Effector CD8-positive, alpha-beta T cell (primary cell): ENCODE results near the gene RAC3.

Source experiments
- DNase-seq: peaks from one replicate; lab custom pipeline; 2025; lab: John Stamatoyannopoulos, UW

The RAC3 gene

DNA sequence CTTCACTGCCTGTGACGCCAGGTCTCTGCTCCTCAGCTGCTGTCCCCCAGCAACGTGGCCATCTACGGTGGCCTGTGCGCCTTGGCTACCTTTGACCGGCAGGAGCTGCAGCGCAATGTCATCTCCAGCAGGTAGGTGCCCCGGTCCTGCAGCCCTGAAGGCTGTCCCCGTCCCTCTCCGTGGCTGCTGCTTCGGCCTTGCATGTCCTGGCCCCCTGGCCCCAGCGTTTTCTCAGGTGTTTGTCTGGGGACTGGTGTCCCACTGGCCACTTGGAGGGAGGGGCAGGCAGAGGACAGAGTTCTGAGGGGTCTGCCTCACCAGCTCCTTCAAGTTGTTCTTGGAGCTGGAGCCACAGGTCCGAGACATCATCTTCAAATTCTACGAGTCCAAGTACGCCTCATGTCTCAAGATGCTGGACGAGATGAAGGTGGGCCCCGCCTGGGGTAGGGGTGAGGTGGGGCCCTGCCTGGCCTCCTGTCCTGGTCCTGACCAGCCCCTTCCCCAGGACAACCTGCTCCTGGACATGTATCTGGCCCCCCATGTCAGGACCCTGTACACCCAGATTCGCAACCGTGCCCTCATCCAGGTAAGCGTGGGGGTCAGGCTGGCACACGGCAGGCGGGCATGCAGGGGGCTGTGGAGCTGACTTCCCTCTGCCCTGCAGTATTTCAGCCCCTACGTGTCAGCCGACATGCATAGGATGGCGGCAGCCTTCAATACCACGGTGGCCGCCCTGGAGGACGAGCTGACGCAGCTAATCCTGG, 24.7 kb downstream of the RAC3 start:
- DNase-seq: no peak

DNA sequence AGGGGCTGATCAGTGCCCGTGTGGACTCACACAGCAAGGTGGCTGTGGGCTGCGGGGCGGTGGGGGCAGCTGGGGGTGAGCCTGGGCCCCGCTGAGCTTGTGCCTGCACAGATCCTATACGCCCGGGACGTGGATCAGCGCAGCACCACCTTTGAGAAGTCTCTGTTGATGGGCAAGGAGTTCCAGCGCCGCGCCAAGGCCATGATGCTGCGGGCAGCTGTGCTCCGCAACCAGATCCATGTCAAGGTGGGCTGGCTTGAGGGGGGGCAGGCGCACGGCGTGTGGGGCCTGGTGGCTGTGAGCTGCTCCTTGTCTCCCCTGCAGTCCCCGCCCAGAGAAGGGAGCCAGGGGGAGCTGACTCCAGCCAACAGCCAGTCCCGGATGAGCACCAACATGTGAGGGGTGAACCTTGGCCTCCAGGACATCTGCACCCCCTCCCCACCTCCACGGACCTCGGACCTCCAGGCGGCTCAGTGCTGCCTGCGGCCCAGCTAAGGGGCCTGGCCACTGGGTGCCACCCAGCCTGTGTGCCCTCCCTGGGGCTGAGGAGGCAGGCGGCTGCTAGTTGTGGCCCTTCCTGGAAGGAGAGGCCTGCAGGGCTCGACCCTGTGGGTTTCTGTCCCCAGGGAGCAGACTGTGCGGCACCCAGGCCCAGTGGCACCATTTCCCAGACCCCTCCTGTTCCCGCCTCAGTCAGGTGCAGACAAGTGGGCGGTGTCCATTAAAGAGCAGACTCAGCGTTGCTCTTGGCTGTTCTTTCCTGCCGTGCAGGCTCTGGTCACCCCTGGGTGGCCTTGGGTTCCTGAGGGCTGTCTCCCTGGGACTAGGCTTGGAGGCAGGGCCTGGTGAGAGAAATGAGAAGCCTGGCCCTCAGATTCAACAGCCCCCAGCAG, 25.5 kb downstream of the RAC3 start:
- no peak for DNase-seq

DNA sequence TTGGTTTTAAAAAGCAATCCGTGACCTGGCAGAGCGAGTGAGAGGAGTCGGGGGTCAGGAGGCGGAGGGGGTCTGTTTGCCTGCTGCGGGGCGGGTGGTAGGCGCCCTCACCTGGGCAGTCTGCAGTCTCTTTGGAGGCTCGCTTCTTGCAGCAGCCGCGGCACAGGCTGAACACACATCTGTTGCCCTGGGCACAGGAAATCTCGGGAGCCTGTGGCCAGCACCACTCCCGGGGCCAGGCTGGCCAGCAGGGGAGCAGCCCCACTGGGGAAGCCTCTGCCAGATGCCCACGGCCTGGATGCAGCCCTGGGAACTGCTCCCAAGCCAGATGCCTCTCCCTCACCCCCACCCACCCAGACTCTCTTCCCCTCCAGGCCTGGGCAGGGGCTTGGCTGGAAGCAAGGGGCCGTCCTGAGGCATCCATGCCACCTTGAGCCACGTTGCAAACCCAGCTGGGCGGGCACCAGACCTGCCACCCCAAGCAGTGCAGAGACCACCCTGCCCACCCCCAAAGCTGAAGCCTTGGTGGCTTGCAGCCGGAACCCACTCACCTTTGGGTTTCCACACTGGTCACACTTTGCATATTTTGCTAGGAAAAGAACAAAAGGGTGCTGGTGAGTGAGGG, 26.9 kb downstream of the RAC3 start:
- DNase-seq: no peak

DNA sequence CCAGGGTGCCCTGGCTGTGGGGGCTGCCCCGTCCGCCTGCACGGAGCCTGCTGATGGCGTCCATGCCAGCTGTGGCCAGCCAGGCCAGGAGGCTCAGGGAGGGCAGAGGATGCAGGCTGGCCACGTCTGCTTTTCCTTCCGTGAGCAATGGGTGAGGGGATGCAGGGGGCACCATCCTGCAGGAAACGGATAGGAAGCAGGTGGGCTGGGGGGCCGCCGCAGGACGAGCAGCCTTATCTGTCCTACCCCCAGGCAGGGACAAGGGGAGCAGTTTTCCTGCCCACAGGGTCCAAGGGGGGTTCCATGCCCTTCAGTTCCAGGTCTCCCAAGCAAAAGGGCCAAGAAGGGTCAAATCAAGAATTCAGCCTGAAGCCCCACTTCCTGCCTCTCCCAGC, 27.4 kb downstream of the RAC3 start:
- DNase-seq: no peak

DNA sequence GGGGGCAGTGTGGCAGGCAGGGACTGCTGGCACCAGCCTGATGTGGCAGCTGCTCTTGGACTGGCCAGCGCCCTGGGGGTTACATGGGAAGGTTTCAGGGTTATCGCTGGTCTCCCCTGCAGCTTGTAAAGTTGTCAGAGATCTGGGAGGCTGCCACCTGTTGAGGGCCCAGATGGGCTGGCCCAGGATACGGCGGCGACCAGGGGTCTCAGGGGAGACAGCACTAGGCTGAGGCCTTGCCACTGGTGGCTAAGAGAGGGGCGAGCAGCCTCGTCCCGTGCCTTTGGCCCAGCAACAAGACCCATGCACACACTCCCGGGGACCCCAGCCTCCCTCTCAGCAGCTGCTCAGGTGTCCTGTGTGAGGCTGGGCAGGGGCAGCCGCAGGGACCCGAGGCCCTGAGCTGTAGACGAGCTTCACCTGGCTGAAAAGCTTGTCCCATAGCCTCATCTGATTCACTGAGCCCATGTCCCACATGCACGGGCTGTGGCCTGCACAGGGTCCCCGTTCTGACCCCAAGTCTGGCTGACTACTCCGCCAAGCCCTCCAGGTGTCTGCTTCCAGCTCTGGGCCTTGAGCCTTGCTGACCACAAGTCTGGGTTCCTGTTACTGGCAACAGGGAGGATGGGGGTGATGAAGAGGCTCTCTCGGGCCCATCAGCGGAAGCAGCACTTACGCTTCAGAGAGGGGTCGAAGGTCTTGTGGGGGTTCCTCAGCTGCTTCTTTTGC, 28.0 kb downstream of the RAC3 start:
- DNase-seq: no peak

DNA sequence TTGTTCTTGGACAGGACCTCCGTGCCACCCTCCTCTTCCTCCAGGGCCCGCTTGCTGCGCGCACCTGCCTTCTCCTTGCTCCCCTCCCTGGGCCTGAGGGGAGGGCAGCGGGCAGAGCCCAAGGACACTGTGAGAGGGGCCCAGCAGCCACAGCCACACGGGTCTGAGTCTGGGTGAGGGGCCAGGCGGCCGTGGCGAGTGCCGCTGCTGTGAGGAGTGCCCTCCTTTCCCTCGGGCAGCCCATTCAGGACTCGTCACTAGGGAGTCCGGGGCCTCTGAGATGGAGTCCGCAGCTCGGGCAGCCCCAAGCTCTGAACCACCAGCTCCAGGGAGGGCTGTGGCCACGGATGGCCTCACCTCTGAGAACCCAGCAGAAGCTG, 28.5 kb downstream of the RAC3 start:
- DNase-seq: no peak

DNA sequence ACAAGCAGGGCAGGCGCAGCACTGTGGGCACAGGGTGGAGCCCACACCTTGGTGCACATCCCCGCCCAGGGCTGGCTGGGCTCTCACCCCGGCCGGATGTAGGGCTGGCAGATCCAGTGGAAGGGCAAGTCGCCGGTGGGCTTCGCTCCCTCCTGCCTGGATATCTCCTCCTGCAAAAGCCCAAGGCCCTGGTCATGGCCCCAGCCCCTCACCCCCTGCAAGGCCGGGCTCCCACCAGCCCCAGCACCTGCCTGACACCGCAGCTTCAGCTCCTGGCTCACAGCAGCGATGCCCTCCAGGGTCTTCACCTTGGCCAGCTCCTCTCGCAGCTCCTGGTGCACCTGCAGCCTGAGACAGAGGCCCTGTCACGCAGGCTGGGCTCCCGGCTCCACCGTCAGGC, 29.1 kb downstream of the RAC3 start:
- DNase-seq: no peak

DNA sequence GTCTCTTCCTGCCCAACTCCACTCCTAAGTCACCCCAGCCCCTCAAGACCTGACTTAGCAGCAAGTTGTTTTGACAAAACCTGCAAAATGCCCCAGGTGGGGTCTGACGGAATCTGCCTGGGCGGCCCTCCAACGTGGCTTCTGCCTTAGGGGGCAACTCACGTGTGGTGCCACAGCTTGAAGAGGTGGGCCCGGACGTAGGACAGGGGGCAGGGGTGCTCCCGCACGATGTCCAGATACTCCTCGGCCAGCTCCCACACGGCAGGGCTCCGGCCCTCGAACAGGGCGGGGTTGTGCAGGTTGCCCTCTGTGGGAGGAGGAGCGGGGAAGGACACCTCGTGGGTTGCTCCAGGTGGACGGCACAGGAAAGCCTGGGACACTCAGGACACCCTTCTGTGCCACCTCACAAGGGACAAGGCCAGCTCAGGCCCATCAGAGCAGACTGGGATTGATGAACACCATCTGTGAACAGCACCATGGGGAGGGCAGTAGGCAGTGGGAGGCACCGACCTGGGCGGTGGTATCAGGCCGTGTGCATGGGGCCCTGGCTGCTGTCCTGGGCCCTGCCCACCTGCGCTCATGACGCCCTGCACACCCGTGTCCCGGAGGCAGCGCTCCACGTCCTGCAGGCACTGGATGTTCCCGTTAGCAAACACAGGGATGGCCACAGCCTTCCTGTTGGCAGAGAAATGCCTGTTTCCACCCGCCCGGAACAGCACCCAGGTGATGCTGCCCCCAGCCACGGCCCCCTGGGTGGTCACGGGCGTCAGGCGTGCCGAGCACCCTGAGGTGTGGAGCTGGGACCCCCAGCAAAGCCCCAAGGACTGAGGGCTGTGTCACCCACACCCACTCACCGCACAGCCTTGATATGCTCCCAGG, 29.8 kb downstream of the RAC3 start:
- no peak for DNase-seq

DNA sequence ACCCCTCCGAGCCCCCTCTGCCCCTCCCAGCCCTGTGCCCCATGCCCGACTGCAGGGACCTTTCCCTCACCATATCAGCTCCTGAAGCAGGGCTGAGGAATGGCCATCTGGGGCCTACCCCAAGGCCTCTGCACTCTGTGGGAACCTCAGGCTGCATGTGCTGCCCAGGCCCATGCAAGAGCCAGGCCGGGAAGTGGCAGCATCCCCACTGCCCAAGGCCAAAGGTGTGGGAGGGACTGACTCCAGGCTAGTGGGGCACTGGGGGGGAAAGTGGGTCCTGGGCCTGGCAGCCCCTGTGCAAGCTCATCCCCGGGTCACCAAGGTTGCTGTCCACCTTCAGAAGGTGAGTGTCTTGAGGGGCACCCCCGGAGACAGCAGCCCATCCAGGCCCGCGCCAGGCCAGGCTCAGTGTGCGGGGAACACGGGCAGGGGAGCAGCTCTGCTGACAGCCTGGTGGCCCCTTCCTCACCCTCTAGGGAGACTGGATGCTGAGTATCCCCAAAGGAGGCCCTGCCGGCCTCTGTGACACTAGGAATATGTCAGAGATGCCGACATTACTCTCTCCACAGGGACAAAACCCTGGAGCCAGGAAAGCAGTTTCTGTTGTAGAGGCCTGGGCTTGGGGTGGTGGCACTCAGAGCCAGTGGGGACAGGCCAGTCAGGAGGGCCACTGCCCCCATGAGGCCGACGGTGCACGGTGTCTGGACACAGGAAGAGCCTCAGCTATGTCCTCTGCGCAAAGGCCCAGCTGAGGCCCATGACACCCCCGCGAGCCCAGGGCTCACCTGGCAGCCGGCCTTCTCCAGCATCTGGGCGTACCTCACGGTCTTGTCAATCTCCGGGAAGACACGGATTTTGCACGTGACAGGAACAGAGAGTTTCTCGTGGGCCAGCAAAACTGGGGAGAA, 30.9 kb downstream of the RAC3 start:
- no peak for DNase-seq

DNA sequence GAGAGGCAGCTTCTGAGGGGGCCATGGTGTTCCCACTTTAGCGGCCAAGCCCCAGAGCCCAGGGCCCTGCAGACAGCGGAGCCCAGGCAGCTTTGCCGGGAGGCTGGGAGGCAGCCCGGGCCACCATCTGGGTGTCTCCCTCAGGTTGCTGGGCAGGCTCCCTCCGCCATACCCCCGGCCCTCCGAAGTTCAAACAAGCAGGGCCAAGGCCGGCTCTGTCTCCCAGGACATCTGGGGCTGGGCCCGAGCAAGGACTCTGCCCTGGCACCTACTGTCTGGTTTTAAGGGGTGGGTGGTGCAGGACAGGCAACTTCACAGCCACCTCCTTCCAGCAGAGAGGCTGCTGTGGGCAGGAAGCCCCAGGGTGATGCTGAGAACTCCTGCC, 31.5 kb downstream of the RAC3 start:
- DNase-seq: no peak

DNA sequence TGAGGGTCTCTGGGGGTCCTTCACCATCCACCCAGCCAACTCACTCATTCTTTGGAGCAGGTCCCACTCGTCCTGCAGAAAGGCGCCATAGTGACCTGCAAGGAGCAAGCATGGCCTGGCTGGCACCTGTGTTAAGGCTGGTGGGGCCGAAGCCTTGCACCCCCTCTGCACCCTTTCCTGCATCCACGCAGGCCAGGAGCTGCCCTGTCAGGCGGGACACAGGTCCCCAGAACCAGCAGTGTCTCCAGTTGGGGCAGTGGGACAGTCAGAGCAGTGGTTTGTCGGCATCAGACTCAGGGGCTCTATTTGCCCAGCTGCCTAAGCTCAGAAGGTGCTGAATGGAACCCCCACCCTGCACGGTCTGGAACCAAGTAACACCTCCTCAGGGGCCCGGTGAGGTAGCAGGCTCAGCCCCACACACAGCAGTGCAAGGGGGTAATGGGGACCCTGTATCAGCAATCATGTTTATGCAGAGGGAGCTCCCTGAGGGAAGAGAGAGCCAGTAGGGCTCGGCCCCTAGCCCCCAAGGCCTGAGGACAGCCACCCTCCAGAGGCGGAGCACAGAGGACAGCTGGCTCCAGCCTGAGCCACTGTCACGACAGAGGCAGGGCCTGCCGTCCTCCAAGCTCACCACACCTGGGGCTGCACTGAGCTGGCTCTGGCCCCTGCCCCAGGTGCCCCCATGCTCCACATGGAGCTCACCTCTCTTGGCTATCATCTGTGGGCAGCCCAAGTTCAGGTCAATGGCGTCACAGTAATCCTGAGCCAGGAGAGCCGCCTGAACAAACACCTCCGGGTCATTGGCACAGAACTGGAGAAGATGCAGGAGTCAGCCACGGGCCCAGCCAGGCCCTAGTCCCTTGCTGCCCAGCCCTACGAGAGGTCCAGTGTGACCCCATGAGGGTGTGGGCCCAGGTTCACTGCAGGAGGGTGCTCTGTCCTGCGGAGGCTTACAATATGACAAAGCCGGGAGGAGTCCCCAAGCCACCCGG, 32.2 kb downstream of the RAC3 start:
- no peak for DNase-seq

DNA sequence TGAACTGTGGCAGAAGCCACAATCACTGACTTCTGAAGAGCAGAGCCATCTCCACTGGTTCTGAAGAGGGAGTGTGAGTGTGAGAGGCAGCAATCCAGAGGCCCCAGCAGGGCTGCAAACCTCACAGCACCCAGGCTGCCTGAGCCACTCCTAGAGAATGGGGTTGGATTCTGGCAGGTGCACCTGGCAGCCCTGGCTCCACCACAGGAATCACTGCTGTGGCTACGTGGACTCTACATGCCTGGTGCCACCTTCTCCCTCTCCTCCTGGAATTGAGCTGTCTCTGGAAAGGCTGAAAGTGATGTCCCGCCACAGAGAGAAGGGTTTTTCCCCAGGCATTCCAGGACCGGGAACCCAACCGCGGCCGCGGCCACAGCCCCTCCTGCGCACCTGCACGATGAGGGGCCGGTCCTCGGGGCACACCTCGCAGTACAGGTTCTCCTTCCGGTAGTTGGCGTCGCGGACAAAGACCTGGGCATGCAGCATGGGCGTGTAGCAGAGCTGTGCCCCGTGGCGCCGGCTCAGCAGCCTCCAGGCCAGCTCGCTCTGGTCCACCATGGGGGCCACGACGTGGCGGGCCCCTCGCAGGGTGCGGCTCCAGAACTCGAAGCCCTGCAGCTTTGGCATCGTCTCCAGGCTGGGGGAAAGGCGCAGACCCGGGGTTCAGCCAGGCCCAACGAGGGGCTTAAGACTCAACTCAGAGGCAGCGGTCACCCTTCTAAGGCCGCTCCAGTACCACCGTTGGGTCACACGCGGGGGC, 33.1 kb downstream of the RAC3 start:
- no peak for DNase-seq

DNA sequence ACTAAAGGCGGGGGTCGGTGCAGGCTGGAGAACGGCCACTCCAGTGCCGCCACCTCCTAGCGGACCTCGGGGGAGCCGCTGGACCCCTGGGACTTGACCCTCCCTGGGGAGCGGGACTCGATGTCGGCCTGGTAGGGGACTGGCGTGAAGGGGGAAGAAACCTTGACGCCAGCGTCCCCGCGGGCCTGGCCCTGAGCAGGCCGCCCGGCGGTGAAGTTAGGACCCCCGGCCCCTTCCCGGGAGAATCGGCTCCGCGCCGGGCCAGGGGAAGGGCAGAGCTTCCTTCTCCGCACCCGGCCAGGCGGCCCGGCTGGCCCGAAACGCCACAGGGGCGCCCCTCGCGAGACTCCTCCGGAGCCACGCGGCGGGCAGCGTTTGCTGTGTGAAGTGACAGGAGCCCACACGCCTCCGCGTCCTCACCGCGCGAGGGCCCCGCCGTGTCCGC, 33.7 kb downstream of the RAC3 start:
- DNase-seq: no peak

DNA sequence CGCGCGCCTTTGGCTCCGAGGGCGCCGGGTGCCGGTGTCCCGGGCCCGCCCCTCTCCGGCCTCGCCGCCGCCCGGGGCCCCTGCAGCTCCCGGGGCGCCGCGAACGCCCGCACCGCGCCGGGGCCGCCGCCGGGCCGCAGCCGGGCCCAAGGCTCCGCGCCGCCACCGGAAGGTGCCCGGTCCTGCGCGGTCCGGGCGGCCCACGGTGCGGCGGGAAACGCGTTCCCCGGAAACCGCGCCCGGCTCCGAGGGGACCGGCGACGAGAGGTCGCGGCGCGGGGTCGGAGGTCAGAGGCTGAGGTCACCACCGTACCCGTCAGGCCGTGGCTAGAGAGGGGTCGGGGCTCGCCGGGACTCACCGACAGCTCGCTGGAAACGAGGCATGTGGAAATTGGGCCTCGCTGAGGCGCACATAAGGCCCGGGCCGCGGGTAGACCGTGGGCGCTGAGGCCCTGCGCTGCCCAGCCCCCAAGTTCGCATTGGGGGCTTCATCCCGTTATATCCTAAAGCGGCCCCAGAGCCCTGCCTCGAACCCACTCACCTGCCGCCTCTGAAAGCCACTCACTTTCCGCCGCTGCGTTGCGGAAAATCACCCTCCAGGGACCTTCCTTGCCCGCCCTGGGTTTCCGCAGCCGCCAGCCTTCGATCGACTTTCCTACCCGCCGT, 34.3 kb downstream of the RAC3 start, which contains the start of gene DUS1L:
Gene DUS1L (minus strand): TSS at position 167 of the 666 bp plus-strand sequence. CDS start 745 bp downstream, outside the sequence.
- DNase-seq: peak; percentile 40

DNA sequence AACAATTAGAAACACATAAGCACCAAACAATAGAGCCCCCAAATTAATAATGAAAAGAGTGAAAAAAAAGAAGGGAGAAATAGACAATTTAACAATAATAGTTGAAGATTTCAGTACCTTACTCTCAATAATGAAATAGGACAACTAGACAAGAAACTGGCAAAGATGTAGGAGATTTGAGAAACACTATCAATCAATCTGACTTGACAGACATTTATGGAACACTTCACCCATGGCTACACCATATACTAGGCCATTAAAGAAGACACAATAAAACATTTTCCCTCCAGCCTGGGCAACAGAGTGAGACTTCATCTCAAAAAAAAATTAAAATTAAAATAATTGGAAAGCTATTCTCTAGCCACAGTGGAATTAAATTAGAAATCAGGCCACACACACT, 39.1 kb downstream of the RAC3 start:
- DNase-seq: no peak

DNA sequence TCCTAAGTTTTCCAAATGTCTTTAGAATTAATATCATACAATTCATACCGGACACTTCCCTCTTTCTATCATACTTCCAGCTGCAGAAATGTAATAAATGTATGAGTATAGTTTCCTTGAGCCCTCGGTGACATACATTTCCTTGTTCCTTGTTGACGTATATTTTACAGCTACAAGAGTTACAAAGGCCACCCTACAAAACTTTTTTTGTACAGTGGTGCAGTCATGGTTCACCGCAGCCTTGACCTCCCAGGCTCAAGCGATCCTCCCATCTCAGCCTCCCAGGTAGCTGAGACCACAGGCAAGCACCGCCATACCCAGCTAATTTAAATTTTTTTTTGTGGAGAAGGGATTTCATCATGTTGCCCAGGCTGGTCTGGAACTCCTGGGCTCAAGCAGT, 41.3 kb downstream of the RAC3 start:
- no peak for DNase-seq

DNA sequence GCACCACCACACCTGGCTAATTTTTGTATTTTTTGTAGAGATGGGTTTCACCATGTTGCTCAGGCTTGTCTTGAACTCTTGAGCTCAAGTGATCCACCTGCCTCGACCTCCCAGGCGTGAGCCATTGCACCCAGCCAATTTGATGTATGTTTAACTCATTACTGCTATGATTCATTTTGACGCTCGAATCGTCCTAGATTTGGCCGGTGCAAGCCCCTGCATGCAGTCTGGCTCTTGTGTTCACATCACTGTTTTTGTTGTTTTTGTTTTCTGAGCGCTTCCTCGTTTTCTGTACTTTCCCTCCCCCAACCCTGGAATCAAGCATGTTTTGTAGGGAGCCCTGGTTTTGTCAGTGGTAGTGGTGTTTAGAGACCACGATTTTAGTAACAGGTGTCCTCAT, 42.0 kb downstream of the RAC3 start:
- no peak for DNase-seq
